ENCODE data around the gene PTPN3.

The PTPN3 gene

DNA sequence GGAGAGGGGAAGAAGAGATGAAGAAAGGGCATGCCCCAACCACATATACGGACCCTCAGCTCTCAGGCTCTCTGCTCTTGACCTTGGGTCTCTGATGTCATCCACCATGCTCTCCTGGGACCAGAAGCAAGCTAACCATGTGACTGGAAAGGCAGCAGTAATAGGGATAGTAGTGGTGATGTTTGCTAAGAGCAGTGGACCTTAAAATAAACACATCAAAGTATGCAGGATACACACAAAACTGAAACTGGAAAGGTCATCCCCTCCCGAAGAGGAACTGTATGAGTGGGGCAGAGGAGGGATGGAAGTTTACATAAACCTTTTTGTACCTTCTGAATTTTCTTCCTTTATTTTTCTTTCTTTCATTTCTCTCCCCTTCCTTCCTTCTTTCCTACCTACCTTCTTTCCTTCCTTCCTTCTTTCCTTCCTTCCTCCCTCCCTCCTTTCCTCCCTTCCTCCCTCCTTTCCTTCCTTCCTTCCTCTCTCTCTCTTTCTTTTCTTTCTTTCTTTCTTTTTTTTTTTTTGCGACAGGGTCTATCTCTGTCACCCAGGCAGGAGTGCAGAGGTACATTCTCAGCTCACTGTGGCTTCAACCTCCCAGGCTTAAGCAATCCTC is 8.1 kb upstream of the PTPN3 start:
- DNase-seq (ENCODE audit: low read depth): no peak

DNA sequence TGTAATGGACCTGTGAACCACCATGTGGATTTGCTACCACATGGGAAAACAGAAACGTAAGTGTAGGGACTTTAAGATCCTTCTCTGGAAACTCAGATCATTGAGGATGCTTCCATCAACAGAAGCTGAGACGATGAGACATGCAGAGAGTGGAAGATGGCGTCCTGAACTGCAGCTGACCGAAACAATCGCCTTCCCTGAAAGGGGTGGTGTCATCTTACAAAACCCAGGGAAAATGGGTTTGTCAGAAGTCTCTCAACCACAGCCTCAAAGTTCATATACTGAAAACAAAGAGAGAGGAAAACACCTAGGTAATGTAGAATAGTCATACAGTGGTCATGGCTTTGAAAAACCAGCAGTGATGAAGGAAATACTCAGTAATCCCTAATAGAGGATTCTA is 6.6 kb upstream of the PTPN3 start:
- no peak for DNase-seq (ENCODE audit: low read depth)

DNA sequence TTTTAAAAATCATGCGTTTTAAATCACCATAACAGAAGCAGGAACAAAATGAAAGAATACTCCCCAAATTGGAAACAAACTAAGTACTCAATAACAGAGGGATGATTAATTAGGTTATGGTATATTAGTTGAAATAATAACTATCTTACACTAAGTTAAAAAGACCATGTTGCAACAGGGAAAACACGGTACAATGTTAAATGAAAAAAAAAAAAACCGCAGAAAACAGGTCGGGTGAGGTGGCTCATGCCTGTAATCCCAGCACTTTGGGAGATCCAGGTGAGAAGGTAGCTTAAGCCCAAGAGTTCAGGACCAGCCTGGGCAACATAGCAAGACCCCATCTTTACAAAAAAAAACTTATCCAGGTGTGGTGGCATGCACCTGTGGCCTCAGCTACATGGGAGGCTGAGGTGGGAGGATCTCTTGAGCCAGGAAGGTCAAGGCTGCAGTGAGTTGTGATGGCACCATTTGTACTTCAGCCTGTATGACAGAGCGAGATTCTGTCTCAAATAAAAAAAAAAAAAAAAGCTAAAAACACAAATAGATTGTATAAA is 2.4 kb upstream of the PTPN3 start:
- no peak for DNase-seq (ENCODE audit: low read depth)

DNA sequence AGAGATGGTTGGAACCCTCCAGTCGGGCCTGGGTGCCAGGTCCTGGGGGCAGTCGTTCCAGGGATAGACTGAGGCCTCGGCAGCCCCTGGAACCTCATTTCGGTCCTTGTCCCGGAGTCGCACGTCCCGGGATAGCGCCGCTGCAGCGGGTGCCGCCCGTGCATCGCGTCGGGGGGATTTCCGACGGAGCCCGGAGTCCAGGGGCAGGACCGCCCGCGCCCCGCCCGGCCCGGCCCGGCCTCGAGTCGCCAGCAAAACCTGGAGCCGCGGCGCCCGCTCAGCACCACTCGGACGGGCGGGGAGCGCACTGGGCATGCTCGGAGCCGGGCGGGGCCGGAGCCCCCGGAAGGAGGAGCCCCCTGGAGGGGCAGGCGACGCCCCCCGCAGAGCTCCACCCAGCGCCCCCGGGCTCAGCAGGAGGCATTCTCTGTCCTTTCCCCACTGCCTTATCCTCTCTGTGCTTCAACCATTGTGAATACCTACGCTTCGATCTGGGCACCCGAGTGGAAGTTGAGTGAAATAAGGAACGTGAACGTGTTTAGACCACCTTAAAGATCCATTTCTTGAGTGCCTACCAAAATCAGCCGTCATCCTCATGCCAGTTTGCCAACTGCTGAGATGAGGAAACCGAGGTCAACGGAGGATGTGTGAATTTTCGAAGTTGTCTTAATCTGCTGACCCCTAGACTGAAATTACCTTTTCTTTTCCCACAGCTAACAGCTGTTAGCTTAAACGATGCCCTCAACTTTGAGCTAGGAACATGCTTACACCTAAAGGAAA is 1.7 kb upstream of the PTPN3 start:
- no peak for DNase-seq (ENCODE audit: low read depth)

DNA sequence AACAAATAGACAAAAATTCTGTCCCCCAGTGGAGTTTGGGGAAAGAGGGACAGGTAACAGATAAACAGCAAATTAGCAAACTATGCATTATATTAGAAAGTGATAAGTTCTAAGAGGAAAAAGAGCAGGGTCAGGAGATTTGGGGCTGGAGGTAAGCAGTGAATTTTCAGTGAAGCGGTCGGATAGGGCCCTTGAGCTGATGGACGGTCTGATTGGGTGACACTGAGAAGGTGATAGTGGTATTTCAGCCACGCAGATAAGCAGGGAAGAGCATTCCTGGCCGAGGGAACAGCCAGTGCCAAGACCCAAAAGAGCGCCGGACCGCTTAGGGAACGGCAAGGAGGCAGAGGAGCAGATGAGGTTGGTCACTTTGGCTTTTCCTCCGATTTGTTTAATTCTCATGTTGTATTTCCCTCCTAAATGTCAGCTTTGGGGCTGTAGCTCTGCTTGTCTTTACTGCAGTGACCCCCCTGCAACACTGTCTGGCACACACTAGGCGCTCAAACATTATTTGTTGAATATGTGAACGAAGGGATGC is 1.1 kb upstream of the PTPN3 start:
- DNase-seq (ENCODE audit: low read depth): no peak

DNA sequence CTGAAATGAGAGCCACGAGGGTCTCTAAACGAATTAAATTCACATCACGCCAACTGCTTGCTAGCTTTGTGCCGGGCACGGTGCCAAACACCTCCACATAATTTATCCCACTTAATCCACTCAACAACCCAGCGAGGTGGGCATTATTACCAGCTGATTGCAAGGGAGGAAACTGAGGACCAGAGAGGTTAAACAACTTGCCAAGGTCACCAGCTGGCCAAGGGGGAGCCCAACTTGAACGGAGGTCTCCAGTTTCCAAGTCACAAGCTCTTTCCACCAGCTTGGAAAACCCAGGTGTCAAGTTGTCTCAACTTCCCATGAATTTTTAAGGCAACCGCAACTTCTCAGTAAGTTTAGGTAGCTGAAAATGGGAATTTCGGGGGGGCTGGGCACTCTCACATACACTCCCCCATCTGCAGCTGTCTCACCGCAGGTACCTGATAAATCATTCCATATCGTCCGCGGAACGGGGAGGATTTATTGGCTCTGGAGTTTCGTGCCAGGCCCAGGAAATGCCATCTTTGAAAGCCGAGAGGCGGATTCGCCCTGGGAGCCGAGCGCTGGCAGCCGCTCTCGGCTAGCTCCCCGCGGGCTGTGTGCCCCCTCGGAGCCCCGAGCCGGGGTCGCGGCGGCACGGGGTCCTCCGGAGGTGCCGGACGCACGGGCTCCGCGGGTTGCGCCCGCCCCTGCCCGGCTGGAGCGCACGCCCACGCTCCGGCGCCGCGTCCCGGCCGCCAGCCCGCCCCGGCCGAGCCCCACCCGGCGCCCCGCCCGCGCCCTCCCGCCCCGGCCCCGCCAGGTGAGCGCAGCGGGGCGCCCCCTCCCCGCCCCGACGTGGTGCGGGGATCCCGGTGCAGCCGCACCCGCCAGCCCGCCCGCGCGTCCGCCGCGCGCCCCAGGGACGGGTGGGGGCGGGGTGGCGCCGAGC is 617 bp downstream of the PTPN3 start:
- DNase-seq (ENCODE audit: low read depth): no peak

DNA sequence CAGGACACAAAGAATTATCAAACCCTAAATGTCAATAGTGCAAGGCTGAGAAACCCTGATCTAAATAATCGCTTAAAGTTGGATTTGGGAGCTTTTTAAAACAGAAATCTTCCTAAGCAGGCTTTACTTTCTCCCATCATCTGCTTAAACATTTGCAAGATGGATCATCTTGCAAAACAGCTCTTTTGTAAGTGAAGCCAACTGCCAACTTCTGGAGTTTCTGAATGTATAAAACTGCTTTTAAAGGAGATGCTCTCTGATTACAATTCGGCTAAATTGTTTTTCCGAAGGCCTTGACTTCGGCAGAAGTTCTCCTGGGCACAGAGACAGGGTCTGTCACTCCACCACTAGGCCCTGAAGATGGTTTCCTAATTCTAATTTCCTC is 1.3 kb downstream of the PTPN3 start:
- DNase-seq (ENCODE audit: low read depth): no peak

DNA sequence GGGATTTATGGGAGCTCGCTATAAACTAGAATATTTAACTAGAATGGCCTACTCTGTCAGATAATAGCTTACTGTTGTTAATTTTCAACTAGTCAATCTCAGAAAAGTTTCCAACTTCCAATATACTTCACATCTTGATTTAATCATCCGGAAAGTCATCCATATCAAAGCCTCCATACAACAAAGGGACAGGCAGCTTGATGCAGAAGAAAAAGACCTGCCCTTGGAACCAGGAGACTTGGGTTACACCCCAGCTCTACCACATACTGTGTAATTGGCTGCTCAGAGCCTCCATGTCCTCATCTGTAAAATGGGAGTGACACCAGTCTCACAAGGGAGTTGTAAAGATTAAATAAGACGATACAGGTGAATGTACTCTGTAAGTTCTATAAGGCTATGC is 1.9 kb downstream of the PTPN3 start:
- no peak for DNase-seq (ENCODE audit: low read depth)

DNA sequence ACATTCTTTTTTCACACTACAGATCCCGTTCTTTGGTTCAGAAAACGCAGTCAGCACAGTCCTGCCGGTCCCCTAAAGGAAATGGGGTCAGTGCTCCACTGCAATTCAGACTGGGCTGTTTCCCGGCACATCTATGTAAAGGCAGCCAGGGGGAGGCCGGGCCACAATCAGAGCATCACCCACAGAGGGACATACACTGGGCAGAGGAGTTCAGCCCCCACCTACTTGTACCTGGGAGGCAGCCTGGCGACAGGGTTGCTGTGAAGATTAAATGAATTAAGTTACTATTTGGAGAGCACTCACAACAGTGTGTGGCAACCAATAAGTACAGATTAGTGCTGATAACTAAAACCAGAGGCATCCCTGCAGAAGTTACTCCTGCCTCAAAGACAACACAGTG is 4.5 kb downstream of the PTPN3 start:
- DNase-seq (ENCODE audit: low read depth): no peak

DNA sequence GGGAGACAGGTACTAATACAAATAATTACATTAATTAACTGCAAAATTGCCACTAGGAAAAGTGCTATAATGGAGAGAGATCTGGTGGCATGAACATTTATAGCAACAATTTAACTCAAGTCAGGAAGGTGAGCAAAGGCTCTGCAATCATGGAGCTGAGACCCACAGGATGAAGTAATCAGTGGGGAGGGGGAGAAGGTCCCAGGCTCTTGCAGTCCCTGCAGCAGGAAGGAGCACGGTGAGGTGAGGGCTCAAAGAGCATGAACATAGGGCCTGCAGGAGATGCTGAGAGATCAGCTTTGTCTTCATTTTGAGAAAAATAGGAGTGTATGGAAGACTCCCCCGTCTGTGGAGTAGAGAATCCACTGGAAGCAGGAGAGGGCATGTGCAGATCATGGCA is 6.5 kb downstream of the PTPN3 start:
- DNase-seq (ENCODE audit: low read depth): no peak

DNA sequence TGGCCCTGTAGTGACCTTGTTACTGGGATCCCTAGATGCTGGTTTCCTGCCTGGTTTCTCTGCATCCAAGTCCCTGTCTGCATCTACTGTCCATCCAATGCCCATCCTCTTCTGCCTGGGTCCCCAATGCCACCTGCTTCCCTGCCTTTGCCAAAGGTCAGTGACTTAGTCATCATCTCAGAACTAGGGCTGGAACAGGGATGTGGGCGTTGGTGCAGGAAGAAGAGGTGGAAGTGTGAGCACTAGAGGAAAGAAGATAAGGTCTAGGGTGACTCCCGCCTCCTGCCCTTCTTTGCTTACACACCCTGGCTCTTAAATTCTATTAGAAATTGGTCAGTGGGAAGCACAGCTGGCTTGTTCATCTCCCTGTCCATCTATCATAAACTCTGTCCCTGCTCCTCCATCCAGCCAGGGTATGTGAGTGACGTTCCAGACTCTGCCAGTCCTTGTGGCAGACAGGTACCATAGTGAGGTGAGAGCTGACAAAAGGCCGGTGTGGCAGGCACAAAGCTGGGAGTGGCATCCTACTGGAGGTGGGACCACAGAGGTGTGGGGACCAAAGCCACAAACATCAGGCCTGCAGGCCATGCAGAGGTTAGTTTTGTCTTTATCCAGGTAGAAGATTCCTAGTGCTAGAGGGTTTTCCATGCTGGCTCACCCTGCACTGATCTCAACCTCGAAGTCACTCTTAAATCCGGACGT is 9.2 kb downstream of the PTPN3 start:
- no peak for DNase-seq (ENCODE audit: low read depth)

DNA sequence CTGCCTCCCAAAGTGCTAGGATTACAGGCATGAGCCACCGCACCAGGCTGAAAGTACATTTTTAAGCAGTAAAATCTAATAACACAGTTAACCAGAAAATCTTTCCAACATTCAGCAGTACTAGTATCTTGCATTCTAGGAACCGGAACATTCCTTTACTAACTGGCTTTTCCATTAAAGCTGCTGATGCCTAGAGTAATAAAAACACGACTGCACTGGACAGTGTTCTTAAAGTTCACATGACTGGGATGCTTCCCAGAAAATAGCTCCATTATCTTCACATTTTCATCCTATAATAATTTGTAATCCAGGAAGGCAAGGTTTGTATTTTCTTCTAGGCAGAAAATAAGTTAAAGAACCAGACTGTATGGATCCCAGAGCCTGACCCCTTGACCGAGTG is 9.8 kb downstream of the PTPN3 start:
- no peak for DNase-seq (ENCODE audit: low read depth)

DNA sequence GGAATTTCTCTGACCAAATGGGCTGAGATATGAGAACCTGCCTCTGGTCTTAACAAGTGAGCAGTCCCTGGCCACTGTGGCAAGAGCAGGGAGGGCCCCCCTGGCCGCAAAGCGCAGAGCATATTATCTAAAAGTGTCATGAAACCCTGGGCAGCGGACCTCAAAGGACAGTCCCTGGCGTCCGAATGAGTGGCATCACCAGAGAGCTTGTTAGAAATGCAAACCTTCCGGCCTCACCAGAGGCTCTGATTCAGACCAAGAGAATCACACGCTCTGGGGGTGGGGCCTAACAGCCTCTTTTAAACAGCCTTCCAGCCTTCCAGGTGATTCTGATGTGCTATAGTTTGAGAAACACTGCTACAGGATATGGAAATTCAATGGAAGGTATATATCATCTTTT is 10.9 kb downstream of the PTPN3 start:
- DNase-seq (ENCODE audit: low read depth): no peak

DNA sequence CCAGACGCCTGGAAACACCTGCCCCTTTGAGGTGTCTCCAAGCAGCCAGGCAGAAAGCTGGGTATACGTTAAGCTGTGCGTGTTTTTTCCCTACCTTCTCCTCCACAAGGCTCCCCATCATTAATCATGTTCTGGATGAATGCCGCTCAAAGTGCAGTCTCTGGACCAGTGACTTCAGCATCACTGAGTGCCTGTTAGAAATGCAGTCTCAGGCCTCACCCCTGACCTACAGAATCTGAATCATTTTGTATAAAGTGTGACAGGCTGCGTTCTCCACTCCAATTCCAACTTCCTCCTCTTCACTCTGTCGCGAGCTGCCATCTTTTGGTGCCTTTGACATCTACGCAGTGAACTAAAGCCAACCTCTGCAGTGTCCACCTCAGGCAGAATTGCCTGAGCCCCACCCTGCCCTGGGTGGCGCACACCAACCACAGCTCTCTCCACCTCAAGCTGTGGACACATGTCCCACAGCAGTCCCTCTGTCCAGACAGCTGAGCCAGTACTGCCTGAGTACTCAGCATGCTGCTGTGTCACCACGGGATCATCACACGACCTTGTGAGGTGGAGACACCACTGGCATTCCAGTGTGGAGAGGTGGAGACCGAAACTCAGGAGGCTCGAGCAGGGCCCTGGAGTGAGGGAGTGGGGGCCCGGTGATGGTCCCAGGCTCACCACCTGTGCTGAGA is 14.2 kb downstream of the PTPN3 start:
- DNase-seq (ENCODE audit: low read depth): no peak

DNA sequence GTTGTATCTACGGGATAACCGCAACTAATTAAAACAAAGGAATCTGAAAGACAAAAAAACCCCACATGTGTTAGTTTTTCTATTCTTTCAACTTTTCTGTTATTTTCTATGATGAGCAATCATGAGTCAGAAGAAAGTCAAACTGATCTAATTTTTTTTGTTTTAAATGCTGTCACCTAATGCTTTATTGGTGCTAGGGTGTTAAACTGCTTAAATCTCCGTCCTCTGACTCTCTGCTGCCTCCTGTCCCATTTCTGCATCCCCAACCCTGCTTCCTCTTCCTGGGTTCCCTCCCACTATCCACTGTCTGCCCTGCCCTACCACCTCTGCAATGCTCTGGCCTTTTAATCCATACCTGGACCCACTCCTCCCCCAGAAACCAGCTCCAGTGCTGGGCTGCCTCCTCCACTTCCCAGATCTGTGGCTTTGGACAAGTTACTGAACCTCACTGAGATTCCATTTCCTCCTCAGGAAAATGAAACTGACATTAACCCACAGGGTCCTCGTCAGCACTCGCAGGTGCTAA is 15.7 kb downstream of the PTPN3 start:
- no peak for DNase-seq (ENCODE audit: low read depth)

DNA sequence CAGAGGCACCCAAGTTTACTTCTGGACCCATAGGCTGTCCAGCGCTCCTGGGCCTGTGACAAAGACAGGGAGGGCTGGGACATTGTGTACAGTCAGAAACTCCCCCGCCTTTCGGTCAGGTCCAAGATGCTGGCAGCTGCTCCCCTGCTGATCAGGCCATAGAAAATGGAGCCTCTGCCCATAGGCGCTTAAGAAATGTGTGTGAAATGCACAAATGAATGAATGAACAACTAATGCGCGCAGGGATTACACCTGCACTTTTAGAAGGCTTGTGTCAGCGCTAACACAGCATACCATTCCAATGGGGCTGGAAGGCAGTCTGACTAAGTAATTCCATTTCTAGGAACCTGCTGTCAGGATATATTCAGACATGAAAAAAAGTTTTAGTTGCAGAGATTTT is 16.3 kb downstream of the PTPN3 start:
- DNase-seq (ENCODE audit: low read depth): no peak

DNA sequence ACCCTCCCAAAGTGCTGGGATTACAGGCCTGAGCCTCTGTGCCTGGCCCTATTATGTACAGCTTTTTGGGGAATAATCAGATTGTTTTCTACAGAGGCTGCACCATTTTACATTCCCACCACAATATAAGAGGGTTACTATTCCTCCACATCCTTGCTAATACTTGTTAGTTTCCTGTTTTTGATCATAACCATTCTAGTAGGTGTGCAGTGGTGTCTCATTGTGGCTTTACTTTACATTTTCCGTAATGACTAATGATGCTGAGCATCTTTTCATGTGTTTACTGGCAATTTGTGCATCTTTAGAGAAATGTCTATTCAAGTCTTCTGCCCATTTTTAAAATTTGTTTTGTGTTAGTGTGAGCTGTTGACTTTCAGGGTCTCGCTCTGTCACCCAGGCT is 18.3 kb downstream of the PTPN3 start:
- DNase-seq (ENCODE audit: low read depth): no peak

DNA sequence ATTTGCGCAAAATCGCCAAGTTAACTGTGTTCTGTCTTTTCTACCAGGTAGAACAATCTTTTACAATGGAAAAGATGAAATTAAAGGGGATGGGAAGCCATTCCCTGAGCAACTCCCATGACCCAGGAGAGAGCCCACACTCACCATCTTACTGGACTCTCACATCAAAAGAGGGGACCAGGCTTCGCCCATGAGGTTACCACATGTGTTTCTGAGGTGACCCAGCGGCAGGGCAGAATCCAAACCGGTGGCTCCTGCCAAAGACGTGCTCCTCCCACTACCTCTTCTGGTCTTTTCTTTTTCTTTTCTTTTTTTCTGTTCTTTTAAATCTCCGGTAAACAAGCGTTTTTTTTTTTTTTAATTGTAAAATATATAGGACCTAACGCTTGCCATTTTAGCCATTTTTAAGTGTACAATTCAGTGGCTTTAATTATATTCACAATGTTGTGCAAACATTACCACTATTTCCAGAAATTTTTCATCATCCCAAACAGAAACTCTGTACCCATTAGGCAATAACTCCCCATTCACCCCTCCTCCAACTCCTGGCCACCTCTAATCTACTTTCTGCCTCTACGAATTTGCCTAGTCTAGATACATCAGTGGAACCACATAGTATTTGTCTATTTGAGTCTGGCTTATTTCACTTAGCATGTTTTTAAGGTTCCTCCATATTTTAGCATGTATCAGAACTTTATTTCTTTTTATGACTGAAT is 19.3 kb downstream of the PTPN3 start:
- no peak for DNase-seq (ENCODE audit: low read depth)

DNA sequence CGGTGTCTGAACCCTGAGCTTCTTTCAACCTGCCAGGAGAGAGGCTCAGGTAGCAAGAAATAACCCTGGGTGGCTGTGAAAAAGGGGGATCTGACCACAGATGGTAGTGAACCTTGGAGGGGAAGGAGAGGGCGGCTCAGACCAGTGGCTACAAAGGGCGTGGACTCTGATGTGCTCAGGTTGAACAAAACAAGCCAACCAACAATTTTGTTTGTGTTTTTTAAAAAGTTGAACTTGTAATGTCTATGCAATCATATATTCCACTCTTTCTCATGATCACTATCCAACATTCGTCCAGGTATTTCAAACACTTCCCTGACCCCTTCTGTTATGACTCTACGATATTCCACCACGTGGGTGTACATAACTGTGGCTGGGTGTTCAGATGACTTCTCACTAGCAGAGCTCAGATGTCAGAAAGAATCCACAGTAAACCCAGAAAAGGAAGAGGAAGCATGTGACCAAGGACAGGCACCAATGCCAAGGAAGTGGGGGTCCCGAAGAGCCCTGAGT is 20.0 kb downstream of the PTPN3 start:
- no peak for DNase-seq (ENCODE audit: low read depth)

Data from stimulated activated CD8-positive, alpha-beta memory T cell treated with anti-CD3 and anti-CD28 coated beads, Interleukin-12 subunit alpha, Interleukin-12 subunit beta, amount 100 ng/mL, for 1 hour (primary cell).